C4-2B (cell line): Measurements from ENCODE around the gene KRTAP4-2.
A peak's percentile ranks its signal among the peaks of the same experiment; 100 is the strongest.
"Not testable (repeated sequence)": the region's sequence is repeated elsewhere in the genome, so short reads cannot be mapped to it uniquely, and the experiment has no call there.

Experiments
- H3K27ac ChIP-seq: fragments of 450-650 bp; 2 replicates; pipeline ENCODE4 v1.5.1; 2017
- ZFX ChIP-seq: fragments of 450-650 bp; IDR thresholded peaks from 2 replicates; pipeline ENCODE4 v1.6.1; 2017
- TF ChIP-seq, protein P1 (sequence below): fragments of 450-650 bp; conservative IDR thresholded peaks from 2 replicates; pipeline ENCODE4 v1.5.1; 2017; ENCODE audit warnings: mild to moderate bottlenecking

KRTAP4-2 gene

GRCh38 chr17:41177727-41178271, at the start of gene KRTAP4-2:
Gene KRTAP4-2, minus strand, starts transcription at chr17:41178221. Its CDS starts 57 bp downstream, at chr17:41178164.
- TF ChIP-seq, protein P1, sequence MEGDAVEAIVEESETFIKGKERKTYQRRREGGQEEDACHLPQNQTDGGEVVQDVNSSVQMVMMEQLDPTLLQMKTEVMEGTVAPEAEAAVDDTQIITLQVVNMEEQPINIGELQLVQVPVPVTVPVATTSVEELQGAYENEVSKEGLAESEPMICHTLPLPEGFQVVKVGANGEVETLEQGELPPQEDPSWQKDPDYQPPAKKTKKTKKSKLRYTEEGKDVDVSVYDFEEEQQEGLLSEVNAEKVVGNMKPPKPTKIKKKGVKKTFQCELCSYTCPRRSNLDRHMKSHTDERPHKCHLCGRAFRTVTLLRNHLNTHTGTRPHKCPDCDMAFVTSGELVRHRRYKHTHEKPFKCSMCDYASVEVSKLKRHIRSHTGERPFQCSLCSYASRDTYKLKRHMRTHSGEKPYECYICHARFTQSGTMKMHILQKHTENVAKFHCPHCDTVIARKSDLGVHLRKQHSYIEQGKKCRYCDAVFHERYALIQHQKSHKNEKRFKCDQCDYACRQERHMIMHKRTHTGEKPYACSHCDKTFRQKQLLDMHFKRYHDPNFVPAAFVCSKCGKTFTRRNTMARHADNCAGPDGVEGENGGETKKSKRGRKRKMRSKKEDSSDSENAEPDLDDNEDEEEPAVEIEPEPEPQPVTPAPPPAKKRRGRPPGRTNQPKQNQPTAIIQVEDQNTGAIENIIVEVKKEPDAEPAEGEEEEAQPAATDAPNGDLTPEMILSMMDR: no peak
- no peak for TF ChIP-seq ZFX
- no peak within 1 kb of the TSS for H3K27ac ChIP-seq

GRCh38 chr17:41226598-41227095, 48.6 kb upstream of the KRTAP4-2 start, which contains the start of gene KRTAP9-2:
Gene KRTAP9-2, plus strand, starts transcription at chr17:41226648. Its CDS starts 7 bp downstream, at chr17:41226655.
- H3K27ac ChIP-seq: not testable (repeated sequence)

GRCh38 chr17:41226051-41226450, 48.0 kb upstream of the KRTAP4-2 start:
- no peak for TF ChIP-seq ZFX
- TF ChIP-seq, protein P1: no peak
- no peak overlapping the region for H3K27ac ChIP-seq

GRCh38 chr17:41223821-41224220, 45.8 kb upstream of the KRTAP4-2 start:
- no peak overlapping the region for H3K27ac ChIP-seq
- TF ChIP-seq, protein P1: no peak
- TF ChIP-seq ZFX: no peak

GRCh38 chr17:41215681-41216080, 37.7 kb upstream of the KRTAP4-2 start:
- no peak overlapping the region for H3K27ac ChIP-seq
- TF ChIP-seq ZFX: no peak
- TF ChIP-seq, protein P1: no peak

DNA sequence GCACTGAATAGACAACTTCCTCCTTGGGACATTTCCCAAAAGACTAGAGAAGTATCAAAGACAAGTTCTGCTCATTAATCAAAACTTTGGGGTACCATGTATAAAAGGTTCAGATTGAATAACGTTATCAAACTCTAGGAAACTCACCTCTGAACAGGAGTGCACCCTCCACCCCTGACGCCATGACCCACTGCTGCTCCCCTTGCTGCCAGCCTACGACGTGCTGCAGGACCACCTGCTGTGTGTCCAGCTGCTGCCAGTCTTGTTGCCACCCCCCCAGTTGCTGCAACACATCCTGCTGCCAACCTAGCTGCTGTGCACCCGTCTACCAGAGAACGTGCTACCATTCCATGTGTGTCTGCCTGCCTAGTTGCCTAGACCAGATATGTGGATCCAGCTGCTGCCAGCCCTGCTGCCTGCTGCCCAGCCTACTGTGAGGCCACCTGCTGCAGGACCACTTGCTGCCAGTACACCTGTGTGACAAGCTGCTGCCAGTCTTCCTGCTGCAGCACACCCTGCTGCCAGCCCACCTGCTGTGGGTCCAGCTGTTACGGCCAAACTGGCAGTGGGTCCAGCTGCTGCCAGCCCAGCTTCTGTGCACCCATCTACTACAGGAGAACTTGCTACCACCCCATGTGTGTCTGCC, 34.6 kb upstream of the KRTAP4-2 start:
- peak overlapping the region; percentile 24; the same call in 1 of the 2 replicates for H3K27ac ChIP-seq
- TF ChIP-seq, protein P1: no peak
- no peak for TF ChIP-seq ZFX

GRCh38 chr17:41211845-41212466, 33.9 kb upstream of the KRTAP4-2 start:
- TF ChIP-seq, protein P1: no peak
- no peak for TF ChIP-seq ZFX
- H3K27ac ChIP-seq: no peak overlapping the region; the same call in 1 of the 2 replicates
